GM12878 (cell line): ENCODE data around the gene DUSP22. TPM values are rescaled to one million over a fixed set of nuclear protein-coding genes. Genes with fewer than 3 reads are reported as not detected.
A peak's percentile ranks its signal among the peaks of the same experiment; 100 is the strongest.

Experiments used
- ATAC-seq: fragments of 200-7000 bp; cut with Tn5 transposase; 3 replicates; pipeline ENCODE4 v1.9.1; 2020; ENCODE audit warnings: mild to moderate bottlenecking, moderate library complexity
- BruUV-seq: library from RNA; stranded (reverse); fragments of 400-500 nt; replicated peaks from 2 replicates; lab custom pipeline; 2021; lab: Mats Ljungman, UMichigan
- CTCF ChIA-PET: fragments of 300-600 bp; sonication (Branson Sonifier 250); formaldehyde crosslinking; extraction: SDS; loops from one replicate; lab custom pipeline; 2021; ENCODE audit warnings: inconsistent platforms; lab: Yijun Ruan, JAX
- POLR2A ChIA-PET: fragments of 350-600 bp; formaldehyde crosslinking; extraction: SDS; loops from one replicate; lab custom pipeline; 2021; ENCODE audit warnings: inconsistent platforms; lab: Charles Lee
- RAD21 ChIA-PET: fragments of 300-600 bp; sonication (Branson Sonifier 250); formaldehyde crosslinking; loops from one replicate; lab custom pipeline; 2023; ENCODE audit warnings: antibody characterized with exemption; ENCODE audit not compliant: unreplicated experiment; lab: Charles Lee
- SMC1A ChIA-PET: fragments of 300-600 bp; sonication (Branson Sonifier 250); formaldehyde crosslinking; loops from one replicate; lab custom pipeline; 2023; ENCODE audit not compliant: unreplicated experiment, uncharacterized antibody; lab: Charles Lee
- DNase-seq: peaks from one replicate; pipeline ENCODE4 v3.0.0-alpha.2; 2011; ENCODE audit warnings: low read depth, low spot score
- FAIRE-seq: peaks from 3 replicates; lab custom pipeline; 2011; peaks lifted over from hg19 to GRCh38; lab: Jason Lieb, UNC
- H2AFZ ChIP-seq: 2 replicates; pipeline ENCODE4 v1.6.0; 2011; ENCODE audit warnings: low read depth, low read length, control low read depth; ENCODE audit not compliant: control insufficient read depth
- H3K27ac ChIP-seq: 2 replicates; pipeline ENCODE4 v1.5.1; 2011; ENCODE audit warnings: control low read depth; ENCODE audit not compliant: control insufficient read depth, insufficient read depth
- H3K27me3 ChIP-seq, 2 experiments: replicated peaks in 1 of 2; 2 replicates each; pipeline versions ENCODE4 v1.6.0 to v1.6.1; 2011; ENCODE audit warnings: low read length in 1 of 2; ENCODE audit not compliant: control insufficient read depth in 2 of 2, insufficient read depth in 2 of 2
- H3K36me3 ChIP-seq, 2 experiments: 2 replicates each; pipeline ENCODE4 v1.5.1; 2011; ENCODE audit warnings: low read length in 1 of 2; ENCODE audit not compliant: control insufficient read depth in 2 of 2, insufficient read depth in 2 of 2
- H3K4me1 ChIP-seq: 2 replicates; pipeline ENCODE4 v1.6.1; 2011; ENCODE audit warnings: mild to moderate bottlenecking, low read length, moderate library complexity, mixed read lengths; ENCODE audit not compliant: control insufficient read depth, insufficient read depth
- H3K4me2 ChIP-seq: 2 replicates; pipeline ENCODE4 v1.6.0; 2011; ENCODE audit warnings: control low read depth; ENCODE audit not compliant: control insufficient read depth, insufficient read depth
- H3K4me3 ChIP-seq: fragments of 200-600 bp; sonication (generic); 2 replicates; pipeline ENCODE4 v1.5.1; 2016
- H3K79me2 ChIP-seq: 2 replicates; pipeline ENCODE4 v1.6.0; 2011; ENCODE audit warnings: low read length; ENCODE audit not compliant: control insufficient read depth, insufficient read depth
- H3K9ac ChIP-seq: 2 replicates; pipeline ENCODE4 v1.8.0; 2011; ENCODE audit warnings: low read length, control low read depth, mixed read lengths; ENCODE audit not compliant: control insufficient read depth, insufficient read depth
- H3K9me3 ChIP-seq: replicated peaks from 3 replicates; pipeline ENCODE4 v1.5.1; 2011; ENCODE audit warnings: mild to moderate bottlenecking, low read length; ENCODE audit not compliant: control insufficient read depth, insufficient read depth
- H4K20me1 ChIP-seq: 2 replicates; pipeline ENCODE4 v1.6.0; 2011; ENCODE audit not compliant: control insufficient read depth, insufficient read depth
- ASH2L ChIP-seq: fragments of 300-600, 200-600 bp; sonication (generic); IDR thresholded peaks from 2 replicates; pipeline ENCODE4 v1.6.1; 2017; ENCODE audit warnings: low read depth, mild to moderate bottlenecking, borderline replicate concordance
- BMI1 ChIP-seq: fragments of 450-650 bp; IDR thresholded peaks from 2 replicates; pipeline ENCODE4 v1.6.1; 2016; ENCODE audit warnings: mild to moderate bottlenecking, moderate library complexity, borderline replicate concordance
- DPF2 ChIP-seq: fragments of 450-650 bp; IDR thresholded peaks from 2 replicates; pipeline ENCODE4 v1.6.1; 2017; ENCODE audit warnings: mild to moderate bottlenecking
- FOXM1 ChIP-seq: IDR thresholded peaks from 2 replicates; pipeline ENCODE4 v1.6.1; 2012; ENCODE audit warnings: low read depth, mild to moderate bottlenecking, inconsistent platforms, low read length, moderate library complexity
- IKZF1 ChIP-seq: fragments of 450-650 bp; conservative IDR thresholded peaks from 2 replicates; pipeline ENCODE4 v1.6.1; 2017; ENCODE audit warnings: antibody characterized with exemption, mild to moderate bottlenecking
- JUND ChIP-seq: IDR thresholded peaks from 2 replicates; pipeline ENCODE4 v1.6.1; 2012; ENCODE audit warnings: low read depth, mild to moderate bottlenecking, low read length, improper control_type of control experiment, moderate library complexity
- MXI1 ChIP-seq: fragments of 150-350 bp; IDR thresholded peaks from 2 replicates; pipeline ENCODE4 v1.6.1; 2011; ENCODE audit warnings: low read depth, mild to moderate bottlenecking, inconsistent platforms, low read length, improper control_type of control experiment
- NFYB ChIP-seq: IDR thresholded peaks from 2 replicates; pipeline ENCODE4 v1.6.1; 2011; ENCODE audit warnings: low read depth, mild to moderate bottlenecking, low read length, improper control_type of control experiment, moderate library complexity; ENCODE audit not compliant: insufficient read depth
- NR2F1 ChIP-seq: fragments of 450-650 bp; conservative IDR thresholded peaks from 2 replicates; pipeline ENCODE4 v1.6.1; 2017; ENCODE audit warnings: mild to moderate bottlenecking
- POLR2A ChIP-seq: IDR thresholded peaks from 2 replicates; pipeline ENCODE4 v1.6.1; 2011; ENCODE audit warnings: low read depth, mild to moderate bottlenecking, low read length
- RAD51 ChIP-seq: fragments of 450-650 bp; IDR thresholded peaks from 2 replicates; pipeline ENCODE4 v1.6.1; 2016; ENCODE audit warnings: moderate library complexity, mild to moderate bottlenecking, inconsistent platforms
- STAT3 ChIP-seq: IDR thresholded peaks from 2 replicates; pipeline ENCODE4 v1.6.1; 2011; ENCODE audit warnings: low read depth, low read length, improper control_type of control experiment
- TCF7 ChIP-seq: IDR thresholded peaks from 2 replicates; pipeline ENCODE4 v1.6.1; 2014; ENCODE audit warnings: antibody characterized with exemption, borderline replicate concordance
- WGBS: methylation state at CpG from one replicate; pipeline ENCODE4 v1.1.6; 2016; ENCODE audit warnings: low lambda C conversion rate; ENCODE audit not compliant: insufficient replicate concordance, insufficient coverage; ENCODE audit errors: missing lambda C conversion rate; 5-methylcytosine and 5-hydroxymethylcytosine counted together
- in situ Hi-C: fragments of 300-500 bp; cut with MboI; formaldehyde crosslinking; loops from 9 replicates; pipeline ENCODE4 v1.14.3; 2018; ENCODE audit warnings: mixed read lengths
- intact Hi-C: fragments of 100-400 bp; cut with micrococcal nuclease; formaldehyde crosslinking; loops from one replicate; pipeline ENCODE4 v1.14.2; 2022; ENCODE audit not compliant: unreplicated experiment
- polyA plus RNA-seq, 11 experiments: library from polyadenylated mRNA; depleted of rRNA in 4 of 11; unstranded in 6 of 11; stranded (reverse) in 5 of 11; fragments of >200 nt; fragmentation: Nextera tagmentation in 4 of 11; fragmentation: Illumina TruSeq in 1 of 11; extraction: Ambion mirVana in 4 of 11; extraction: Trizol in 1 of 11; gene quantifications; 1 replicate in 1 of 11; 2 replicates in 10 of 11; pipeline versions ENCODE4 v1.2.1 to v1.2.3, GENCODE V29; 2011 to 2016; ENCODE audit warnings: inconsistent platforms in 2 of 11, missing spikeins in 2 of 11, low read depth in 1 of 11
- total RNA-seq, 4 experiments: library from RNA; depleted of rRNA in 3 of 4; stranded (reverse); fragments of >200 nt in 3 of 4; fragmentation: Illumina TruSeq in 1 of 4; extraction: Trizol in 1 of 4; gene quantifications; 2 replicates each; pipeline versions ENCODE4 v1.2.1 to v1.2.3, GENCODE V29; 2013 to 2021
- TF ChIP-seq, protein P1 (sequence below): fragments of 450-650 bp; formaldehyde crosslinking; IDR thresholded peaks from 2 replicates; pipeline ENCODE4 v1.4.0; 2020; ENCODE audit warnings: mild to moderate bottlenecking, moderate library complexity
- TF ChIP-seq, protein P2 (sequence below): IDR thresholded peaks from 2 replicates; pipeline ENCODE4 v1.6.1; 2012; ENCODE audit warnings: low read depth, low read length, improper control_type of control experiment
- TF ChIP-seq, protein P3 (sequence below): fragments of 450-650 bp; IDR thresholded peaks from 2 replicates; pipeline ENCODE4 v1.6.1; 2017; ENCODE audit warnings: mild to moderate bottlenecking, low read depth, inconsistent platforms; ENCODE audit not compliant: poor library complexity, severe bottlenecking

Gene DUSP22
- total and polyA plus RNA-seq, 10 of the 15 experiments (the other 5 are each of a cell fraction or from before 2014, with no cell fraction given): 78.9 to 156 (median 107) TPM

DNA sequence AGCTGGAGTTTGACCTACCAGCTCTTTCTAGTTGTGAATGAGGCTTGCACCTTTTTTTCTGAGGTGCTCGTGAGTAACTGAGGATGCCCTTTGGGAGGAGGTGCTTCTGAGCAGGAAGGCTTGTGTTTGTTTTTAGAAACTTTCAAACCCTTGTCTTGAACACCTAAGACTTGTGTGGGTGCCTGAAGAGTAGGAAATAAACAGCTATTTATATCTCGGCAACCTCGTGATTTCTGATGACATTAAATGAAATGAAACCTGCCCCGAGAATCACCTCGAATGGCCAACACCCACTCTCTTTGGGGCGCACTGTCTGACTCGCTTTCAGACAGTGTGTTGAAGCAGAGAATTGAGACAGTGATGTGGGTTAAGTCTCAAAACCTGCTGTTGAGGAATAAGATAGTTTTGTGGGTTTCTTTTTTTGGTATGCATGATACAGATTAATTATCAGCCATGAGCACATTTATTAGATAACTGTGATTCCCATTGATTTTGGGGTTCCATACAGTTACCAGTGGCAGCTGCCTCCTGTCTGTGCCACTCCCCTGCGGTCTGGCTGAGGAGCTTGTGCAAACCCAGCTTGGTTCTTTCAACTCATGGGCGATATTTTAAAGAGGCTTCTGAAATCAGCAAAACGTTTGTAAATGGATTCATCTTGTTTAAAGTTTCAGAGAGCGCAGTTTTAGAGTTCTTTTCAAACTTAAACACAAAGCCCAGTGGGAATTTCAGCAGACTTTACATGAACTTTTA, 107.7 kb downstream of the DUSP22 start:
- ChIA-PET POLR2A (interaction anchor here (0.6 to 1.7 kb wide), 18 partner anchors 10 to 205 kb away, joined by 3 to 11 read pairs (median 4); no protein-coding TSS in a partner anchor), CTCF (interaction anchor here (0.7 to 2.8 kb wide), 15 partner anchors 9 to 260 kb away, joined by 3 to 15 read pairs (median 4); no protein-coding TSS in a partner anchor), RAD21 (interaction anchor here (0.7 to 5.1 kb wide), 35 partner anchors 9 to 997 kb away, joined by 3 to 43 read pairs (median 4); partner anchors contain the start of gene IRF4), SMC1A (interaction anchor here (0.7 to 13.5 kb wide), 37 partner anchors 8 to 212 kb away, joined by 3 to 185 read pairs (median 4); partner anchors contain the start of genes DUSP22 and IRF4)
- Histone ChIP-seq H3K9me3 (no peaks in the 10 kb centered on the region), H3K4me3 (peak overlapping the region; percentile 61), H4K20me1 (peaks cover 37% of the 10 kb centered on the region), H2AFZ (no peak overlapping the region), H3K36me3 (peaks cover 60 to 72% of the 10 kb centered on the region in 2 experiments), H3K4me1 (peaks cover 35% of the 10 kb centered on the region), H3K4me2 (peak overlapping the region; percentile 76), H3K27ac (peak overlapping the region; percentile 39), H3K27me3 (no peaks in the 10 kb centered on the region), H3K79me2 (peaks cover 94% of the 10 kb centered on the region), H3K9ac (peak overlapping the region; percentile 22; the same call in 1 of the 2 replicates)
- ATAC-seq: peak; percentile 10
- FAIRE-seq: no peak
- in situ Hi-C loops: loop anchor here (5.0 to 10.0 kb wide), 2 partner anchors 185 to 213 kb away; no protein-coding TSS in a partner anchor
- WGBS: 27% methylated on average over 11 of the region's 11 CpGs
- intact Hi-C loops: no loop called here
- DNase-seq: no peak
- no TSS peak for BruUV-seq
- TF ChIP-seq POLR2A (peak; percentile 89), BMI1 (0 out of 2 replicates have a peak, but pooled peaks have one; percentile 42), MXI1 (peak; percentile 92), JUND (0 out of 2 replicates have a peak, but pooled peaks have one; percentile 14), IKZF1 (peak; percentile 67), NR2F1 (peak; percentile 47), ASH2L (0 out of 2 replicates have a peak, but pooled peaks have one; percentile 51), NFYB (no peak), TCF7 (no peak), DPF2 (no peak), RAD51 (peak; percentile 61), STAT3 (peak; percentile 86; the same call in 1 of the 2 replicates), FOXM1 (peak; percentile 66)
- TF ChIP-seq, protein P1, sequence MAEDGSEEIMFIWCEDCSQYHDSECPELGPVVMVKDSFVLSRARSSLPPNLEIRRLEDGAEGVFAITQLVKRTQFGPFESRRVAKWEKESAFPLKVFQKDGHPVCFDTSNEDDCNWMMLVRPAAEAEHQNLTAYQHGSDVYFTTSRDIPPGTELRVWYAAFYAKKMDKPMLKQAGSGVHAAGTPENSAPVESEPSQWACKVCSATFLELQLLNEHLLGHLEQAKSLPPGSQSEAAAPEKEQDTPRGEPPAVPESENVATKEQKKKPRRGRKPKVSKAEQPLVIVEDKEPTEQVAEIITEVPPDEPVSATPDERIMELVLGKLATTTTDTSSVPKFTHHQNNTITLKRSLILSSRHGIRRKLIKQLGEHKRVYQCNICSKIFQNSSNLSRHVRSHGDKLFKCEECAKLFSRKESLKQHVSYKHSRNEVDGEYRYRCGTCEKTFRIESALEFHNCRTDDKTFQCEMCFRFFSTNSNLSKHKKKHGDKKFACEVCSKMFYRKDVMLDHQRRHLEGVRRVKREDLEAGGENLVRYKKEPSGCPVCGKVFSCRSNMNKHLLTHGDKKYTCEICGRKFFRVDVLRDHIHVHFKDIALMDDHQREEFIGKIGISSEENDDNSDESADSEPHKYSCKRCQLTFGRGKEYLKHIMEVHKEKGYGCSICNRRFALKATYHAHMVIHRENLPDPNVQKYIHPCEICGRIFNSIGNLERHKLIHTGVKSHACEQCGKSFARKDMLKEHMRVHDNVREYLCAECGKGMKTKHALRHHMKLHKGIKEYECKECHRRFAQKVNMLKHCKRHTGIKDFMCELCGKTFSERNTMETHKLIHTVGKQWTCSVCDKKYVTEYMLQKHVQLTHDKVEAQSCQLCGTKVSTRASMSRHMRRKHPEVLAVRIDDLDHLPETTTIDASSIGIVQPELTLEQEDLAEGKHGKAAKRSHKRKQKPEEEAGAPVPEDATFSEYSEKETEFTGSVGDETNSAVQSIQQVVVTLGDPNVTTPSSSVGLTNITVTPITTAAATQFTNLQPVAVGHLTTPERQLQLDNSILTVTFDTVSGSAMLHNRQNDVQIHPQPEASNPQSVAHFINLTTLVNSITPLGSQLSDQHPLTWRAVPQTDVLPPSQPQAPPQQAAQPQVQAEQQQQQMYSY (CRISPR knock-in tag): no peak
- TF ChIP-seq, protein P2, sequence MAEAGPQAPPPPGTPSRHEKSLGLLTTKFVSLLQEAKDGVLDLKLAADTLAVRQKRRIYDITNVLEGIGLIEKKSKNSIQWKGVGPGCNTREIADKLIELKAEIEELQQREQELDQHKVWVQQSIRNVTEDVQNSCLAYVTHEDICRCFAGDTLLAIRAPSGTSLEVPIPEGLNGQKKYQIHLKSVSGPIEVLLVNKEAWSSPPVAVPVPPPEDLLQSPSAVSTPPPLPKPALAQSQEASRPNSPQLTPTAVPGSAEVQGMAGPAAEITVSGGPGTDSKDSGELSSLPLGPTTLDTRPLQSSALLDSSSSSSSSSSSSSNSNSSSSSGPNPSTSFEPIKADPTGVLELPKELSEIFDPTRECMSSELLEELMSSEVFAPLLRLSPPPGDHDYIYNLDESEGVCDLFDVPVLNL: no peak
- TF ChIP-seq, protein P3, sequence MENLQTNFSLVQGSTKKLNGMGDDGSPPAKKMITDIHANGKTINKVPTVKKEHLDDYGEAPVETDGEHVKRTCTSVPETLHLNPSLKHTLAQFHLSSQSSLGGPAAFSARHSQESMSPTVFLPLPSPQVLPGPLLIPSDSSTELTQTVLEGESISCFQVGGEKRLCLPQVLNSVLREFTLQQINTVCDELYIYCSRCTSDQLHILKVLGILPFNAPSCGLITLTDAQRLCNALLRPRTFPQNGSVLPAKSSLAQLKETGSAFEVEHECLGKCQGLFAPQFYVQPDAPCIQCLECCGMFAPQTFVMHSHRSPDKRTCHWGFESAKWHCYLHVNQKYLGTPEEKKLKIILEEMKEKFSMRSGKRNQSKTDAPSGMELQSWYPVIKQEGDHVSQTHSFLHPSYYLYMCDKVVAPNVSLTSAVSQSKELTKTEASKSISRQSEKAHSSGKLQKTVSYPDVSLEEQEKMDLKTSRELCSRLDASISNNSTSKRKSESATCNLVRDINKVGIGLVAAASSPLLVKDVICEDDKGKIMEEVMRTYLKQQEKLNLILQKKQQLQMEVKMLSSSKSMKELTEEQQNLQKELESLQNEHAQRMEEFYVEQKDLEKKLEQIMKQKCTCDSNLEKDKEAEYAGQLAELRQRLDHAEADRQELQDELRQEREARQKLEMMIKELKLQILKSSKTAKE: peak; percentile 98
